ENCODE measurements around the gene TNFRSF4. TPM values are rescaled to one million over a fixed set of nuclear protein-coding genes. Genes with fewer than 3 reads are reported as not detected.

TNFRSF4 gene
- total and polyA plus RNA-seq, 2 donors (not counting 1 experiment from before 2014, with no cell fraction given), result 0.63 to 1.8 TPM

GRCh38 chr1:1243266-1243660 lies 29.3 kb upstream of the TNFRSF4 start:
- Mint-ChIP-seq H3K4me3 (no peak overlapping the region), H3K27me3 (no peaks in the 10 kb centered on the region), H3K27ac (no peak overlapping the region), H3K9me3 (ENCODE audit: insufficient read depth) (no peaks in the 10 kb centered on the region), H3K4me1 (peaks cover 2% of the 10 kb centered on the region)
- Histone ChIP-seq H4K20me1 (ENCODE audit: control insufficient read depth, insufficient read depth, low read length, poor library complexity, severe bottlenecking) (peaks cover 11% of the 10 kb centered on the region), H3K27ac (ENCODE audit: low read length in 2 of 2) (no peak overlapping the region), H2AFZ (ENCODE audit: insufficient read depth, low read depth, low read length, poor library complexity, severe bottlenecking) (no peak overlapping the region), H3K9ac (ENCODE audit: low read length) (no peak overlapping the region), H3K9me3 (ENCODE audit: control extremely low read depth in 1 of 3, control insufficient read depth in 2 of 3, insufficient read depth in 1 of 3, low read length in 2 of 3) (peaks cover 0 to 14% (median 0%) of the 10 kb centered on the region in 3 donors), H3K4me3 (ENCODE audit: control extremely low read depth in 1 of 5, extremely low read depth in 1 of 5, insufficient read depth in 1 of 5, low read depth in 2 of 5, low read length in 4 of 5) (no peak overlapping the region), H3K4me1 (ENCODE audit: control insufficient read depth in 2 of 2, insufficient read depth in 2 of 2, low read length in 2 of 2) (peaks cover 14 to 16% of the 10 kb centered on the region in 2 donors), H3K79me2 (ENCODE audit: control insufficient read depth, insufficient read depth, low read length) (peaks cover 3% of the 10 kb centered on the region), H3K4me2 (replicated peaks; ENCODE audit: low read depth, low read length, poor library complexity, severe bottlenecking) (no peak overlapping the region), H3K27me3 (replicated peaks in 1 of 4; ENCODE audit: control extremely low read depth in 1 of 4, control insufficient read depth in 3 of 4, insufficient read depth in 4 of 4, low read length in 3 of 4) (peaks cover 0 to 55% (median 17%) of the 10 kb centered on the region in 4 experiments), H3K36me3 (replicated peaks in 1 of 2; ENCODE audit: control extremely low read depth in 1 of 2, control insufficient read depth in 1 of 2, extremely low read depth in 1 of 2, insufficient read depth in 2 of 2, low read length in 1 of 2) (no peaks in the 10 kb centered on the region)
- no peak for DNase-seq
- ChIA-PET CTCF (interaction anchor here (2.3 kb wide), 1 partner anchor 8 kb away, joined by 7 read pairs; no protein-coding TSS in a partner anchor), POLR2A (no interaction called here)
- 88% methylated on average over 23 of the region's 23 CpGs for WGBS (ENCODE audit: insufficient coverage)
- no peak for ATAC-seq (ENCODE audit: low read depth)
- TF ChIP-seq EZH2 (IDR thresholded peaks at IDR 0.05; ENCODE audit: borderline replicate concordance, insufficient read depth, low read depth, low read length, poor library complexity, severe bottlenecking) (no peak), CTCF (IDR thresholded peaks at IDR 0.05) (no peak)
- intact Hi-C loops (cut with micrococcal nuclease), result no loop called here

- ChIA-PET CTCF (interaction anchor here (0.9 to 2.3 kb wide), 3 partner anchors 8 to 259 kb away, joined by 3 to 7 read pairs (median 6); no protein-coding TSS in a partner anchor), POLR2A (no interaction called here)
- peaks cover 20 to 22% of the 10 kb centered on the region in 2 donors for H3K4me1 ChIP-seq (ENCODE audit: control insufficient read depth in 2 of 2, insufficient read depth in 2 of 2, low read length in 2 of 2)
Measured at GRCh38 chr1:1242461-1243265, 28.7 kb upstream of the TNFRSF4 start.

More at GRCh38 chr1:1242461-1243265, 28.7 kb upstream of the TNFRSF4 start:
- WGBS (ENCODE audit: insufficient coverage), result 87% methylated on average over 34 of the region's 41 CpGs
- no peak overlapping the region for H3K4me3 ChIP-seq (ENCODE audit: control extremely low read depth in 1 of 5, extremely low read depth in 1 of 5, insufficient read depth in 1 of 5, low read depth in 2 of 5, low read length in 4 of 5)
- H3K27ac ChIP-seq (ENCODE audit: low read length in 2 of 2), result no peak overlapping the region
- H3K27ac Mint-ChIP-seq, result no peak overlapping the region
- peaks cover 9% of the 10 kb centered on the region for H4K20me1 ChIP-seq (ENCODE audit: control insufficient read depth, insufficient read depth, low read length, poor library complexity, severe bottlenecking)
- ATAC-seq (ENCODE audit: low read depth), result no peak
- H3K36me3 ChIP-seq (replicated peaks in 1 of 2; ENCODE audit: control extremely low read depth in 1 of 2, control insufficient read depth in 1 of 2, extremely low read depth in 1 of 2, insufficient read depth in 2 of 2, low read length in 1 of 2), result no peaks in the 10 kb centered on the region
- intact Hi-C loops (cut with micrococcal nuclease), result no loop called here
- H3K9ac ChIP-seq (ENCODE audit: low read length), result no peak overlapping the region
- DNase-seq, result no peak
- no peak overlapping the region for H2AFZ ChIP-seq (ENCODE audit: insufficient read depth, low read depth, low read length, poor library complexity, severe bottlenecking)
- no peak overlapping the region for H3K4me3 Mint-ChIP-seq
- no peaks in the 10 kb centered on the region for H3K9me3 Mint-ChIP-seq (ENCODE audit: insufficient read depth)
- H3K9me3 ChIP-seq (ENCODE audit: control extremely low read depth in 1 of 3, control insufficient read depth in 2 of 3, insufficient read depth in 1 of 3, low read length in 2 of 3), result peaks cover 0 to 14% (median 0%) of the 10 kb centered on the region in 3 donors
- TF ChIP-seq CTCF (IDR thresholded peaks at IDR 0.05), result no peak
- TF ChIP-seq EZH2 (IDR thresholded peaks at IDR 0.05; ENCODE audit: borderline replicate concordance, insufficient read depth, low read depth, low read length, poor library complexity, severe bottlenecking), result no peak
- H3K4me2 ChIP-seq (replicated peaks; ENCODE audit: low read depth, low read length, poor library complexity, severe bottlenecking), result no peak overlapping the region
- no peaks in the 10 kb centered on the region for H3K27me3 Mint-ChIP-seq
- peaks cover 3% of the 10 kb centered on the region for H3K79me2 ChIP-seq (ENCODE audit: control insufficient read depth, insufficient read depth, low read length)
- peaks cover 0 to 59% (median 19%) of the 10 kb centered on the region in 4 experiments for H3K27me3 ChIP-seq (replicated peaks in 1 of 4; ENCODE audit: control extremely low read depth in 1 of 4, control insufficient read depth in 3 of 4, insufficient read depth in 4 of 4, low read length in 3 of 4)
- peaks cover 8% of the 10 kb centered on the region for H3K4me1 Mint-ChIP-seq
